HUES48 (cell line): ENCODE results near the gene DHX40.
"Not testable (repeated sequence)": the region's sequence is repeated elsewhere in the genome, so short reads cannot be mapped to it uniquely, and the experiment has no call there.

Experiments
- H3K27ac ChIP-seq: one replicate; pipeline ENCODE4 v1.7.0; 2013; ENCODE audit warnings: low read depth, low read length, inconsistent platforms
- H3K27me3 ChIP-seq: 2 replicates; pipeline ENCODE4 v1.6.1; 2013; ENCODE audit warnings: mild to moderate bottlenecking, low read length; ENCODE audit not compliant: control insufficient read depth, insufficient read depth
- H3K36me3 ChIP-seq: 2 replicates; pipeline ENCODE4 v1.6.1; 2013; ENCODE audit warnings: low read length; ENCODE audit not compliant: control insufficient read depth, insufficient read depth
- H3K4me1 ChIP-seq: 2 replicates; pipeline ENCODE4 v1.6.1; 2013; ENCODE audit warnings: mild to moderate bottlenecking, low read length; ENCODE audit not compliant: control insufficient read depth, insufficient read depth
- H3K4me3 ChIP-seq: 2 replicates; pipeline ENCODE4 v1.5.1; 2013; ENCODE audit warnings: mild to moderate bottlenecking, low read depth, low read length
- H3K9ac ChIP-seq: 2 replicates; pipeline ENCODE4 v1.6.1; 2013; ENCODE audit warnings: mild to moderate bottlenecking, low read depth, low read length, moderate library complexity
- H3K9me3 ChIP-seq: 2 replicates; pipeline ENCODE4 v1.6.1; 2013; ENCODE audit warnings: low read length; ENCODE audit not compliant: control insufficient read depth, insufficient read depth

The DHX40 gene

DNA sequence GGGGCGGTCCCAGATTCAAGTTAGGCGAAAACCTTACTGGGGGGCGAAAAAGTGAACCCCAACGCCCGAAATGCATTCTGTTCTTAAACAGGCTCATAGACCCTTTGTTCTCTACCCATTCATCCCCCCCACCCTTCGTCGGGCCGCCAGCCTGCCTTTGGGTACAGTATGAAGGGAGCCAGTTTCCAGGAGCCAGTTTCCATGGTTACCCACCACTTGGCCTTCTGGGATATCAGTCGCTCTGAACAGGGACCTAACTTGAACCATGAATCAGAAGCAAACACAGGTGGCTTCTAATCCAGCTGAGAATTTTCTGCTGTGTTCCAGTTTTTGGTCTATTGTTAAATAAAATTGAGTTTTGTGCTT is 532 bp downstream of the DHX40 start:
- Histone ChIP-seq H3K4me1 (peaks cover 7% of the 10 kb centered on the region; the same call in 1 of the 2 replicates), H3K27me3 (peaks cover 18% of the 10 kb centered on the region), H3K27ac (peak overlapping the region; percentile 84), H3K9ac (peak overlapping the region; percentile 49; the same call in 1 of the 2 replicates), H3K36me3 (peaks cover 6% of the 10 kb centered on the region; the same call in 1 of the 2 replicates), H3K9me3 (peaks cover 9% of the 10 kb centered on the region), H3K4me3 (peak overlapping the region; percentile 91)

DNA sequence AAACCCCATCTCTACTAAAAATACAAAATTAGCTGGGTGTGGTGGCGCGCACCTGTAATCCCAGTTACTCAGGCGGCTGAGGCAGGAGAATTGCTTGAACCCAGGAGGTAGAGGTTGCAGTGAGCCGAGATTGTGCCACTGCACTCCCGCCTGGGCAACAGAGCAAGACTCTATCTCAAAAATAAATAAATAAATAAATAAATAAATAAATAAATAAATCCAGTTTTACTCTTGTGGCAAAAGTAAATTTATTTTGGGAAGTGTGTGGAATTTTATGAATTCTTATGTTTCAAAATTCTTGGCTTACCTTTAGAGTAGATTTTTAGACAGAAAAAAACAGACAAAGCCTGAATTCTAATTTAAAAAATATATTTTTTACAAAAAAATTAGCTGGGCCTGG is 3.7 kb downstream of the DHX40 start:
- H3K9ac ChIP-seq, H3K4me1 ChIP-seq, H3K9me3 ChIP-seq, H3K4me3 ChIP-seq, H3K27ac ChIP-seq: not testable (repeated sequence)
- peaks cover 14% of the 10 kb centered on the region for H3K36me3 ChIP-seq
- H3K27me3 ChIP-seq = peaks cover 11% of the 10 kb centered on the region

DNA sequence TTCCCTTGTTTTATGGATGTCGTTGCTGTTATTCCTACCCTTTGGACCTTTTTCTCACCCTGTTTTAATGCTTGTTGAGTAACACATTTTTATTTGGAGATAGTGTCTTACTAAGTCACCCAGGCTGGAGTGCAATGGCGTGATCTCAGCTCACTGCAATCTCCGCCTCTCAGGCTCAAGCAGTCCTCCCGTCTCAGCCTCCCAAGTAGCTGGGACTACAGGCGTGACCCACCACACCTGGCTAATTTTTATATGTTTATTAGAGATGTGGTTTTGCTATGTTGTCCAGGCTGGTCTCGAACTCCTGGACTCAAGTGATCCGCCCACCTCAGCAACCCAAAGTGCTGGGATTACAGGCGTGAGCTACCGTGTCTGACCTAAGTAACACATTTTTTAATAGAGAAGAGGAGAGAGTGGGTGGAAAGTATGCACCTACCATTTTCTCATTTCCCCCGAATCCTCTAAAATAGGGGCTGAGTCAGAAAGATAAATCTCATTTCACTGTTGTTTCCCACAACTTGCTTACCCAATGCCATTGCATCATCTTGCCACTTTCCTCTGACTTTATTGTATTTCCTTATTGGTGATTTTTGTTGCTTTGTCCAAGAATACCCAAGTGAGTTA is 7.0 kb downstream of the DHX40 start:
- Histone ChIP-seq H3K36me3 (peaks cover 14% of the 10 kb centered on the region), H3K4me1 (no peaks in the 10 kb centered on the region), H3K9ac (no peak overlapping the region), H3K27ac (no peak overlapping the region), H3K27me3 (no peaks in the 10 kb centered on the region), H3K9me3 (no peaks in the 10 kb centered on the region), H3K4me3 (no peak overlapping the region)

GRCh38 chr17:59584168-59584567 is 18.8 kb downstream of the DHX40 start:
- not testable (repeated sequence) for H3K9me3 ChIP-seq, H3K4me1 ChIP-seq, H3K9ac ChIP-seq, H3K4me3 ChIP-seq, H3K27me3 ChIP-seq, H3K36me3 ChIP-seq, H3K27ac ChIP-seq

- Histone ChIP-seq H3K9ac (no peak overlapping the region), H3K36me3 (peaks cover 48% of the 10 kb centered on the region), H3K9me3 (no peaks in the 10 kb centered on the region), H3K27me3 (no peaks in the 10 kb centered on the region), H3K4me3 (no peak overlapping the region), H3K27ac (no peak overlapping the region), H3K4me1 (peaks cover 5% of the 10 kb centered on the region; the same call in 1 of the 2 replicates)
Measured at GRCh38 chr17:59600169-59600568, 34.8 kb downstream of the DHX40 start.

GRCh38 chr17:59601130-59601529 is 35.7 kb downstream of the DHX40 start:
- Histone ChIP-seq H3K4me3 (no peak overlapping the region), H3K36me3 (peaks cover 58% of the 10 kb centered on the region)

GRCh38 chr17:59607061-59607460 is 41.7 kb downstream of the DHX40 start:
- H3K27ac ChIP-seq = no peak overlapping the region
- H3K36me3 ChIP-seq = peaks cover 69% of the 10 kb centered on the region
- no peaks in the 10 kb centered on the region for H3K4me1 ChIP-seq
- H3K9ac ChIP-seq = no peak overlapping the region
- H3K4me3 ChIP-seq = no peak overlapping the region
- H3K9me3 ChIP-seq = no peaks in the 10 kb centered on the region
- no peaks in the 10 kb centered on the region for H3K27me3 ChIP-seq

More at GRCh38 chr17:59601130-59601529, 35.7 kb downstream of the DHX40 start:
- Histone ChIP-seq H3K9me3 (no peaks in the 10 kb centered on the region), H3K9ac (no peak overlapping the region), H3K27ac (no peak overlapping the region), H3K27me3 (no peaks in the 10 kb centered on the region), H3K4me1 (peaks cover 5% of the 10 kb centered on the region; the same call in 1 of the 2 replicates)

GRCh38 chr17:59607817-59608403 is 42.5 kb downstream of the DHX40 start:
- Histone ChIP-seq H3K4me3 (no peak overlapping the region), H3K4me1 (no peaks in the 10 kb centered on the region), H3K27me3 (no peaks in the 10 kb centered on the region), H3K9ac (no peak overlapping the region), H3K36me3 (peaks cover 60% of the 10 kb centered on the region), H3K27ac (no peak overlapping the region), H3K9me3 (no peaks in the 10 kb centered on the region)

DNA sequence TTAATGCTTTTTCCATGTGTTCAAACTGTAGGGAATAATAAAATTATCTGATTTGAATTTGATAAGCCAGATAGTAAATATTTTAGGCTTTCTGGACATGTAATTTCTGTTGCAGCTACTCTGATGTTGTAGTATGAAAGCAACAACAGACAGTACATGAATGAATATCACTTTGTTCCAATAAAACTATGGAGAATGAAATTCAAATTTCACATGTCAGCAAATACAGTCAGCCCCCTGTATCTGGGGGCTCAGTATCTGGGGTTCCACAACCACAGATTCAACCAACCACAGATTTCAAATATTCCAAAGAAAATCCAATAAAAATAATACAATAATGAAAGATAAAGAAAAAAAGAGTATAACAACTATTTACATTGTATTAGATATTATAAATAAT is 46.1 kb downstream of the DHX40 start:
- no peaks in the 10 kb centered on the region for H3K9me3 ChIP-seq
- H3K4me1 ChIP-seq = peaks cover 1% of the 10 kb centered on the region; the same call in 1 of the 2 replicates
- no peak overlapping the region for H3K9ac ChIP-seq
- no peak overlapping the region for H3K27ac ChIP-seq
- no peaks in the 10 kb centered on the region for H3K27me3 ChIP-seq
- peaks cover 31% of the 10 kb centered on the region for H3K36me3 ChIP-seq
- H3K4me3 ChIP-seq = no peak overlapping the region

DNA sequence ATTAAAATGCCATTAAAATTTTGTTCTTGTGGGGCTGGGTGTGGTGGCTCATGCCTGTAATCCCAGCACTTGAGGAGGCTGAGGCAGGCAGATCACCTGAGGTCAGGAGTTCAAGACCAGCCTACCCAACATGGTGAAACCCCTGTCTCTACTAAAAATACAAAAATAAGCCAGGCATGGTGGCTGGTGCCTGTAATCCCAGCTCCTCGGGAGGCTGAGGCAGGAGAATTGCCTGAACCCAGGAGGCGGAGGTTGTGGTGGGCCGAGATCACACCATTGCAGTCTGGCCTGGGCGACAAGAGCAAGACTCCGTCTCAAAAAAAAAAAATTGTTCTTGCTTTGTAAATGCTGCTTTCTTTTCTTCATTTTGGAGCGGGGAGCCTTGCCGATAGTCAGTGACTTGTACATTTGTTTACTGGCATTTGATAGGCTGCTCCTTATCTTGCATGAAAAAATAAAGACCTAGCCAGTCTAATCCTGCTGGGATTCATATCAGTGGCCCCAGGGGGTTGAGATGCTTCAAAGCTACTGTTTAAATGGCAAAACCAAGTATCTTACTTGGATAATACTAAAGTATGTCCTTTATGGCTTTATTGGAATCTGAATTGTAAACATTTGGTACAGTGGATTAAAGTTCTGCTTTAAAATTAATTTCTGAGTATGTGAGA is 51.0 kb downstream of the DHX40 start:
- H3K27ac ChIP-seq = peak overlapping the region; percentile 47
- no peaks in the 10 kb centered on the region for H3K9me3 ChIP-seq
- no peak overlapping the region for H3K4me3 ChIP-seq
- no peaks in the 10 kb centered on the region for H3K27me3 ChIP-seq
- no peak overlapping the region for H3K9ac ChIP-seq
- peaks cover 19% of the 10 kb centered on the region for H3K4me1 ChIP-seq
- no peaks in the 10 kb centered on the region for H3K36me3 ChIP-seq

DNA sequence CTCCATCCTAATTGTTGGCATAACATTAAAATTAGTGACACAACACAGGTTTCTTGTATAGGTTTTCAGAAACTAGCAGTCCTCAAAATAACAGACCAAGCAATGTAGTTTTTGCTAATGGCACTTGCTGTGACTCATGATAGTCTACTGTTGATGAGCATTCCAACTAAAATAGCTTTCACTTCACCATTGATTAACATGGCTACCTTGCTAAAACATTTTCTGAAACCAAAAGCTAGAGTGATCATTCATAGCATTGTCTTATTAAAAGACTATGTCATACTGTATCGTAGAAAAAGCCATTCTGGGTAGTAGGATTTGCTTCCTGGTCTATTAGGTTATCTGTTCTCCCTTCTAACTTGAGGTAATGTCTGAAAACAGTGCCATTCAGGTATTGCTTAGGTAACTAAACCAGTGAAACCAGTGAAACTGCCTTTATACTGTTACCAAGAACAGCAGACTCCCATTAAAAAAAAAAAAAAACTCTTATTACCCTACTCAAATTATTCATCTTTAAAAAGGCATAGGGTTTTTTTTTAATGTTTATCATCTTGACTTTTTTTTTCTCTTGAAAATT is 51.8 kb downstream of the DHX40 start:
- Histone ChIP-seq H3K36me3 (no peaks in the 10 kb centered on the region; the same call in 1 of the 2 replicates), H3K9me3 (no peaks in the 10 kb centered on the region), H3K9ac (no peak overlapping the region), H3K27ac (peak overlapping the region; percentile 100), H3K27me3 (no peaks in the 10 kb centered on the region), H3K4me3 (no peak overlapping the region), H3K4me1 (peaks cover 27% of the 10 kb centered on the region)
